Epidermal melanocyte (primary cell): ENCODE measurements around the gene TSSK2.

ENCODE experiments used
- DNase-seq: peaks from one replicate; pipeline ENCODE4 v3.0.0; 2011; ENCODE audit warnings: low spot score; ENCODE audit not compliant: insufficient read length

The TSSK2 gene

GRCh38 chr22:19106886-19107729, 24.0 kb upstream of the TSSK2 start:
- no peak for DNase-seq

GRCh38 chr22:19107730-19108074, 23.4 kb upstream of the TSSK2 start:
- no peak for DNase-seq

DNA sequence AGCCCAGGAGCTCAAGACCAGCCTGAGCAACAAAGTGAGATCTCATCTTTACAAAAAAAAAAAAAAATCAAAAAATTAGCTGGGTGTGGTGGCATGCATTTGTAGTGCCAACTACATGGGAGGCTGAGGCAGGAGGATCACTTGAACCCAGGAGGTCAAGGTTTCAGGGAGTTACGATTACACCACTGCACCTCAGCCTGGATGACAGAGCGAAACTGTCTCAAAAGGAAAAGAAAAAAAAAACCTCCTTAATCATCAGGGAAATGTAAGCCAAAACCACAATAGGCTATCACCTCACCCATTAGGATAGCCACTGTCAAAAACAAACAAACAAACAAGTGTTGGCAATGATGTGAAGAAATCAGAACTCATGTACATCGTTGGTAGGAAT, 22.3 kb upstream of the TSSK2 start:
- no peak for DNase-seq

GRCh38 chr22:19109198-19110063, 21.7 kb upstream of the TSSK2 start:
- no peak for DNase-seq

- DNase-seq, result no peak
These were observed 21.0 kb upstream of the TSSK2 start for GRCh38 chr22:19110064-19110458.

DNA sequence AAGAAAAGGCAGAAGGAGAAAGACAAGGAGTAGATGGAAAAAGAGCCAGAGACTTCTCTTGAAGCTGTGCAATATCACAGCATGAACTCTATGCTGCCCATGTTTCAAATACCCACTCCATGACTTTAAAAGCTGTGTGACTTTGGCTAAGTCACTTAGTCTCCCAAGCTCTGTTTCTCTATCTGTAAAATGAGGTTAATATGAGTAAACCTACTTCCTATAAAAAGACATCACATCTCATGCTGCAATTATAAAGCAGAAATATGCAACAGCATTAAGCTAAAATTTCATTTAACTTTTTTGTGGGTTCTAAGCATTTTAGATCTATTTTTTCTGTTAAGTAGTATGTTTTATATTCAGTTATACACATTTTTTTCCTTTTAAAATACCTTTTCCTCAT, 20.5 kb upstream of the TSSK2 start:
- no peak for DNase-seq

DNA sequence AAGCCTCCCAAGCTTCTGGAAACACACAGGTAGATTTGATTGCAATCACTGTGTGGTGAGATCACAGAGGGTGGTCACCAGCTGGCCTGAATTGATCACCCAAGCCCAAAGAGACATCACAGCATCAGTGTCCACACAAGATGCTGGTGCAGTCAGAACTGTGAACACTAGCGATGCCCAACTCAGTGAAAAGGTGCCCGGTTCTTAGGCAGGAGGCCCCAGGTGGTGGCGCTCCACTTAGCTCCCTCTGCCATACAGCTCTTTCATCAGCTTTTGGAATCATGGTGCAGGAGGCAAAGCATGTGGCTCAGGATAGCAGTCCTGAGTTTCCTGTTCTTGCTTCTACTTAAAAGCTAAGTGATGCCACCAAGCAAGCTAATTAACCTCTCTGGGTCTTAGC, 20.0 kb upstream of the TSSK2 start:
- DNase-seq, result no peak

DNA sequence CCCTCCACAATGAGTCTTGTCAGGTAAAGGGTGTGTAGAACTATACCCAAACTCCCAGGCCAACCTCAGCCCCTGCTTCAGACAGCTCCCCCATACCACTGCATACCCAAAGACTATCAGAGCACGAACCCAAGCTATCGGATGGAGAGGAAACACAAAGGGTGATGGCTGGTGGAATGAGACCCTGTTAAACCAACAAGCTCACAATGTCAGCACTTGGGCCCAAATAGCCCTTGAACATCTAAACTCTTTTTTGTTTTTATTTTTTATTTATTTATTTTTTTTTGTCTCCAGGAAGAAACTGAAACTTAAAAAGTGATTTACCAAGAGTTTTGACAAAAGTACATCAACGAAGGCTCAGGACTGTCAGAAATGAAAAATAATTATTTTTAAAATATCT, 19.5 kb upstream of the TSSK2 start:
- DNase-seq, result no peak

DNA sequence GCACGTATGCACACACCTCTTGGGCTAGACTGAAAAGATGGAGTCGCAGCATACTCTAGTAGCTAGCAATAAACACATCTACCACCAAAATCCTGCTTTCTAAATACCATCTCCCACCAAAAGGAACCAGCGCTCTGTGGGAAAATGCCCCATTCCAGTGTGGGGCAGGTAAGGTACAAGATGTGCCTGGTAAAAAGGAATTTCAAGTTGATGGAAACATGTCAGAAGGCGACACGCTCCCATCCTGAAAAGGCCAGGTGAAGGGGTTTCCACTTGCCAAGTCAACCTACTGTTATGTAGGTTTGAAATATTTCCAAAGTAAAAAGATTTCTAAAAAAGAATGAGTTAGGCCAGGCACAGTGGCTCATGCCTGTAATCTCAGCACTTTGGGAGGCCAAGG, 17.7 kb upstream of the TSSK2 start:
- no peak for DNase-seq

GRCh38 chr22:19114984-19115552, 16.0 kb upstream of the TSSK2 start:
- DNase-seq, result no peak

- no peak for DNase-seq
These were observed 15.5 kb upstream of the TSSK2 start for GRCh38 chr22:19115628-19116027.

DNA sequence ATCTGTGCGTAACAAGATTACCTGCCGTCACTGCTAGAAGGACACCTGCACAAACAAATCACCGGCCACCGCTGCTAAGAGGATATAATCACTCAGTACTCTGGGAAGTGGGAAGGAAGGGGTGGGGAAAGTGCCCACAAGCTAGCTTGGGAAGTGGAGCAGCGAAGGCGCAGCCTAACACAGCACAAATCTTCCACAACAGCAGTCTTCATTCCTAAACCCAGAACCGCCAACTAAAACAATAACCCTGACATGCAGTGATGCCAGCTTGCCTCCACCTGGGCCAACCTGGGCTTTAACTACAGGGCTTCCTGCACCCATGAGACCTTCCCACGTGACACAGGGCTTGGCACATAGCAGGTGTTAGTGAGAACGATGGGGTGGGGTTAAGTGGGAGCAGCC, 14.0 kb upstream of the TSSK2 start:
- DNase-seq, result no peak

- DNase-seq, result no peak
These were observed 12.7 kb upstream of the TSSK2 start for GRCh38 chr22:19118329-19118880.

- no peak for DNase-seq
These were observed 11.2 kb upstream of the TSSK2 start for GRCh38 chr22:19119949-19120348.

- no peak for DNase-seq
These were observed 10.1 kb upstream of the TSSK2 start for GRCh38 chr22:19120829-19121630.

GRCh38 chr22:19121631-19122142, 9.4 kb upstream of the TSSK2 start:
- no peak for DNase-seq

DNA sequence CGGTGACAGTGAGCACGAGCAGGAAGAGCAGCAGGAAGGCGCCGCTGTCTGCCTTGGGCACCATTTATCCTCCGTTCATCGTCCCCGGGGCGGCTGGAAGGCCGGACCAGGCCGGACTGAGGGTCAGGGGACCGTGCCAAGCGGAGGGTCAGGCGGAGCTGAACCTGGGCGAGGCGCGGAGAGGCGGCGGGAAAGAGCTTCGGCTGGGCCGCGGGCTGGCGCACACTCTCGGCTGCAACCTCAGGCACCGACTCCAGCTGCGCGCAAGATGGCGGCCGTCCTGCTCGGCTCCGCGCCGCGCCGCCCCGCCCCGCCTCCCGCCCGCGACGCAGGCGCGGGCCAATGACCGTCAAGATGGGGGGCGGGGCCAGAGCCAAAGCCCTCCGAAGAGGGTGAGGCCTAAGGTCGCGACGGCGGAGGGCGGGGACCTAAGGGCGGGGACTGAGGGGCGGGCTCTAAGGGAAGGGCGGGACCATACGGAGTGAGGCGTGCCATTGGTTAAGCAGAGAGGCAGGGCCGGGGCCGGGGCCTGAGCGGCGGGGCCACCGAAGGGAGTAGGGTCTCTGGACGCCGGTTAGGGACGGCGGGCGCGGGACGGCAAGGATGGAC, 8.9 kb upstream of the TSSK2 start, which contains the start of gene DGCR2:
Gene DGCR2 (minus strand): TSS at position 270 of the 609 bp plus-strand sequence. CDS start 206 bp downstream, at position 64.
- peak; percentile 99 for DNase-seq

GRCh38 chr22:19122752-19123492, 8.2 kb upstream of the TSSK2 start:
- DNase-seq, result peak; percentile 27

- DNase-seq, result no peak
These were observed 7.2 kb upstream of the TSSK2 start for GRCh38 chr22:19123936-19124335.

GRCh38 chr22:19124377-19124776, 6.7 kb upstream of the TSSK2 start:
- no peak for DNase-seq
